Measurements from ENCODE around the gene LY86. TPM values are rescaled to one million over a fixed set of nuclear protein-coding genes. Genes with fewer than 3 reads are reported as not detected.
A peak's percentile ranks its signal among the peaks of the same experiment; 100 is the strongest.

The LY86 gene
- total and polyA plus RNA-seq, 2 donors (not counting 3 experiments of a cell fraction or from before 2014, with no cell fraction given): not detected

GRCh38 chr6:6674872-6675271 lies 86.4 kb downstream of the LY86 start:
- Histone ChIP-seq H3K4me1 (ENCODE audit: control insufficient read depth, extremely low read depth, insufficient read depth, low read length) (peaks cover 17% of the 10 kb centered on the region), H3K9me1 (replicated peaks; ENCODE audit: control insufficient read depth, extremely low read depth, insufficient read depth, low read length) (no peaks in the 10 kb centered on the region), H3K9ac (replicated peaks; ENCODE audit: extremely low read depth, insufficient read depth, low read length) (no peak overlapping the region), H3K4me2 (ENCODE audit: insufficient read depth, low read length) (no peak overlapping the region), H3K79me2 (ENCODE audit: control insufficient read depth, insufficient read depth, low read length) (no peaks in the 10 kb centered on the region), H3K27me3 (ENCODE audit: control insufficient read depth in 2 of 2, insufficient read depth in 2 of 2, low read length in 2 of 2) (peaks cover 2 to 7% of the 10 kb centered on the region in 2 experiments), H3K36me3 (ENCODE audit: control insufficient read depth in 2 of 2, extremely low read depth in 1 of 2, insufficient read depth in 2 of 2, low read length in 2 of 2) (no peaks in the 10 kb centered on the region), H4K20me1 (replicated peaks; ENCODE audit: control insufficient read depth, extremely low read depth, insufficient read depth, low read length) (no peaks in the 10 kb centered on the region), H2AFZ (ENCODE audit: low read depth, low read length) (no peak overlapping the region), H3K4me3 (replicated peaks in 1 of 3; ENCODE audit: insufficient read depth in 1 of 3, low read depth in 1 of 3, low read length in 3 of 3) (no peak overlapping the region), H3K27ac (ENCODE audit: insufficient read depth, low read depth, low read length) (no peak overlapping the region), H3K9me3 (replicated peaks; ENCODE audit: control insufficient read depth, insufficient read depth, low read length) (no peaks in the 10 kb centered on the region)
- dilution Hi-C loops (cut with MboI; ENCODE audit: extremely low pct_ligation_motif_present, low sequenced_read_pairs): no loop called here
- intact Hi-C loops (cut with micrococcal nuclease): loop anchor here (1.0 to 5.0 kb wide), 5 partner anchors 118 to 917 kb away; partner anchors contain the start of genes CAGE1, RIOK1 and SNRNP48
- ChIA-PET POLR2A (no interaction called here), CTCF (interaction anchor here (0.8 to 6.7 kb wide), 8 partner anchors 9 to 717 kb away, joined by 3 to 66 read pairs (median 6); no protein-coding TSS in a partner anchor)
- BruUV-seq (replicated peaks): no TSS peak
- TF ChIP-seq MYC (IDR thresholded peaks at IDR 0.05; ENCODE audit: low read depth, low read length): no peak
- peak; percentile 50 to 56 for TF ChIP-seq CTCF (IDR thresholded peaks at IDR 0.05; ENCODE audit: extremely low read depth in 1 of 2, insufficient read depth in 1 of 2, low read depth in 1 of 2, low read length in 2 of 2)
- peak; percentile 58 for FAIRE-seq
- DNase-seq (ENCODE audit: low read depth, low spot score): no peak

- BruUV-seq (replicated peaks): no TSS peak
- FAIRE-seq (peak; percentile 95), DNase-seq (ENCODE audit: low read depth, low spot score) (peak; percentile 91)
- Histone ChIP-seq H3K36me3 (ENCODE audit: control insufficient read depth in 2 of 2, extremely low read depth in 1 of 2, insufficient read depth in 2 of 2, low read length in 2 of 2) (no peaks in the 10 kb centered on the region), H3K4me1 (ENCODE audit: control insufficient read depth, extremely low read depth, insufficient read depth, low read length) (peaks cover 17% of the 10 kb centered on the region), H3K79me2 (ENCODE audit: control insufficient read depth, insufficient read depth, low read length) (no peaks in the 10 kb centered on the region), H2AFZ (ENCODE audit: low read depth, low read length) (peak overlapping the region; percentile 83), H3K9me3 (replicated peaks; ENCODE audit: control insufficient read depth, insufficient read depth, low read length) (no peaks in the 10 kb centered on the region), H3K27me3 (ENCODE audit: control insufficient read depth in 2 of 2, insufficient read depth in 2 of 2, low read length in 2 of 2) (peaks cover 2 to 7% of the 10 kb centered on the region in 2 experiments), H3K9ac (replicated peaks; ENCODE audit: extremely low read depth, insufficient read depth, low read length) (peak overlapping the region; percentile 12), H3K4me2 (ENCODE audit: insufficient read depth, low read length) (peak overlapping the region; percentile 62), H3K4me3 (replicated peaks in 1 of 3; ENCODE audit: insufficient read depth in 1 of 3, low read depth in 1 of 3, low read length in 3 of 3) (no peak overlapping the region), H3K9me1 (replicated peaks; ENCODE audit: control insufficient read depth, extremely low read depth, insufficient read depth, low read length) (no peaks in the 10 kb centered on the region), H4K20me1 (replicated peaks; ENCODE audit: control insufficient read depth, extremely low read depth, insufficient read depth, low read length) (no peaks in the 10 kb centered on the region), H3K27ac (ENCODE audit: insufficient read depth, low read depth, low read length) (peak overlapping the region; percentile 44)
- no peak for TF ChIP-seq EZH2 (IDR thresholded peaks at IDR 0.05; ENCODE audit: borderline replicate concordance, low read depth, low read length, severe bottlenecking)
- TF ChIP-seq JUN (IDR thresholded peaks at IDR 0.05; ENCODE audit: borderline replicate concordance, insufficient read depth, insufficient read length, low read depth): no peak
- TF ChIP-seq MAX (IDR thresholded peaks at IDR 0.05; ENCODE audit: insufficient read depth, insufficient read length): no peak
- TF ChIP-seq GATA2 (IDR thresholded peaks at IDR 0.05; ENCODE audit: insufficient read depth, insufficient read length, low read depth, low read length): peak; percentile 69
- TF ChIP-seq MYC (IDR thresholded peaks at IDR 0.05; ENCODE audit: low read depth, low read length): no peak
- no peak for TF ChIP-seq POLR2A (IDR thresholded peaks at IDR 0.05; ENCODE audit: low read depth, low read length)
- TF ChIP-seq CTCF (IDR thresholded peaks at IDR 0.05; ENCODE audit: extremely low read depth in 1 of 2, insufficient read depth in 1 of 2, low read depth in 1 of 2, low read length in 2 of 2): peak; percentile 85 to 90
- no peak for TF ChIP-seq POLR2AphosphoS5 (IDR thresholded peaks at IDR 0.05; ENCODE audit: insufficient read depth, low read depth, low read length)
- ChIA-PET POLR2A (interaction anchor here (1.3 to 1.5 kb wide), 2 partner anchors 10 to 20 kb away, joined by 4 to 7 read pairs; no protein-coding TSS in a partner anchor), CTCF (interaction anchor here (0.6 to 6.7 kb wide), 51 partner anchors 11 to 949 kb away, joined by 3 to 66 read pairs (median 4); partner anchors contain the start of genes RREB1 and SSR1)
- intact Hi-C loops (cut with micrococcal nuclease): loop anchor here (1.0 to 5.0 kb wide), 11 partner anchors 20 to 938 kb away; partner anchors contain the start of gene SNRNP48
- dilution Hi-C loops (cut with MboI; ENCODE audit: extremely low pct_ligation_motif_present, low sequenced_read_pairs): no loop called here
These were observed 88.5 kb downstream of the LY86 start for GRCh38 chr6:6676910-6677441.
